Fibroblast of skin of right biceps (primary cell): ENCODE data around the gene PLEKHA8.
A peak's percentile ranks its signal among the peaks of the same experiment; 100 is the strongest.

Experiments used
- DNase-seq: peaks from one replicate; pipeline ENCODE4 v3.0.0-alpha.2; 2013

PLEKHA8 gene

GRCh38 chr7:30026229-30027064 lies 1.8 kb upstream of the PLEKHA8 start, which contains the start of gene FKBP14:
FKBP14 (minus strand) TSS chr7:30026702; CDS start chr7:30026508, 194 bp downstream.
- DNase-seq, result peak; percentile 100

- DNase-seq, result peak; percentile 53
Observed at GRCh38 chr7:30027065-30027456, 1.2 kb upstream of the PLEKHA8 start.

GRCh38 chr7:30027740-30028215 lies 434 bp upstream of the PLEKHA8 start:
- no peak for DNase-seq

GRCh38 chr7:30028749-30029635 lies 780 bp downstream of the PLEKHA8 start:
- peak; percentile 41 for DNase-seq

GRCh38 chr7:30029696-30030095 lies 1.5 kb downstream of the PLEKHA8 start:
- DNase-seq, result no peak

- peak; percentile 68 for DNase-seq
Observed at GRCh38 chr7:30032310-30033125, 4.3 kb downstream of the PLEKHA8 start.

GRCh38 chr7:30034501-30034900 lies 6.3 kb downstream of the PLEKHA8 start:
- DNase-seq, result no peak

- no peak for DNase-seq
Observed at GRCh38 chr7:30036220-30036619, 8.0 kb downstream of the PLEKHA8 start.

- DNase-seq, result no peak
Observed at GRCh38 chr7:30038196-30038980, 10.2 kb downstream of the PLEKHA8 start.

GRCh38 chr7:30040938-30041337 lies 12.7 kb downstream of the PLEKHA8 start:
- DNase-seq, result no peak

GRCh38 chr7:30041526-30042269 lies 13.5 kb downstream of the PLEKHA8 start:
- DNase-seq, result no peak

GRCh38 chr7:30046127-30046770 lies 18.0 kb downstream of the PLEKHA8 start:
- no peak for DNase-seq

GRCh38 chr7:30047124-30047523 lies 18.9 kb downstream of the PLEKHA8 start:
- no peak for DNase-seq

GRCh38 chr7:30048582-30048981 lies 20.4 kb downstream of the PLEKHA8 start:
- no peak for DNase-seq

GRCh38 chr7:30049173-30049572 lies 21.0 kb downstream of the PLEKHA8 start:
- no peak for DNase-seq

GRCh38 chr7:30053068-30053467 lies 24.9 kb downstream of the PLEKHA8 start:
- DNase-seq, result no peak

GRCh38 chr7:30057741-30058140 lies 29.5 kb downstream of the PLEKHA8 start:
- DNase-seq, result peak; percentile 47

GRCh38 chr7:30061786-30062185 lies 33.6 kb downstream of the PLEKHA8 start:
- peak; percentile 18 for DNase-seq

GRCh38 chr7:30062587-30062986 lies 34.4 kb downstream of the PLEKHA8 start:
- DNase-seq, result peak; percentile 56

GRCh38 chr7:30065746-30066145 lies 37.5 kb downstream of the PLEKHA8 start:
- DNase-seq, result no peak

- DNase-seq, result no peak
Observed at GRCh38 chr7:30066687-30067086, 38.5 kb downstream of the PLEKHA8 start.
